ENCODE measurements around the gene RELT. TPM values are rescaled to one million over a fixed set of nuclear protein-coding genes. Genes with fewer than 3 reads are reported as not detected.
A peak's percentile ranks its signal among the peaks of the same experiment; 100 is the strongest.

The RELT gene
- total RNA-seq, 1 donor from 2014 or later: 2.0 TPM

- DNase-seq (ENCODE audit: low spot score in 2 of 2) (no peak), FAIRE-seq (no peak)
Observed at GRCh38 chr11:73401924-73402833, 26.0 kb downstream of the RELT start.

DNA sequence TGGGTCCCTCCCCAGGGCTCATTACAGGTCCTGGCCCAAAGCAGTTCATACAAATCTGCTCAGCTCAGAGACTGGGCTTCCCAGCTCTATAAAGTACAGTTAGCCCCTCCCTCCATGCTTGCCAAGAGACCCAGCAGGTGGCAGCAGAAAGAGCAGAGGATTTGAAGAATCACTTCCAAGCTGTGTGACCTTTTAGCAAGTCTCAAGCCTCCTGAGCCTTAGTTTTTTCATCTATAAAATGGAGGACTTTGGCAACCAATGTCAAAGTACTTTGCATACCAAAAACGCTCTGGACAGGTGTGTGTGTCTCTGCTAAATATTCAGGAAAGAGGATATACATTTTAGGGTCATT is 26.6 kb downstream of the RELT start:
- DNase-seq (ENCODE audit: low spot score in 2 of 2) (no peak), FAIRE-seq (no peak)

- DNase-seq (ENCODE audit: low spot score in 2 of 2): no peak
- FAIRE-seq: no peak
Observed at GRCh38 chr11:73403541-73403940, 27.3 kb downstream of the RELT start.

DNA sequence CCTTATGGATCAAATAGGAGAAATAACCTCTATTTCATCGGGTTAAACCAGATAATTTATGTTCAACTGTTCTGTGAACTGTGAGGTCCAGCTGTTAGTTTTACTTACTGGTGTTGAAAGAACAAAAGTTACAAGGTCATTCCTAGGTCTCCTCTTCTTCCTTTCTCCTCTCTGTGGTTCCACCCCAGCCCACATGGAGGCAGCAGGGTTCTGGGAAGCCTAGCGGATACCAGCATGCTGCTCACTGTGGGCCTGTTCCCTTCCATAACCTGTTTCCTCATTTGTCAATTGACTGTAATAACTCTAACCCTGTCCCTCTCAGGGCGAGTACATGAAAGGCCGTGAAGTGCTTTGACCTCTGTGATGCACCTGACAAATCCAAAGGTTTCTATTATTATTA is 27.8 kb downstream of the RELT start:
- DNase-seq (ENCODE audit: low spot score in 2 of 2): peak; percentile 62 to 77
- no peak for FAIRE-seq

DNA sequence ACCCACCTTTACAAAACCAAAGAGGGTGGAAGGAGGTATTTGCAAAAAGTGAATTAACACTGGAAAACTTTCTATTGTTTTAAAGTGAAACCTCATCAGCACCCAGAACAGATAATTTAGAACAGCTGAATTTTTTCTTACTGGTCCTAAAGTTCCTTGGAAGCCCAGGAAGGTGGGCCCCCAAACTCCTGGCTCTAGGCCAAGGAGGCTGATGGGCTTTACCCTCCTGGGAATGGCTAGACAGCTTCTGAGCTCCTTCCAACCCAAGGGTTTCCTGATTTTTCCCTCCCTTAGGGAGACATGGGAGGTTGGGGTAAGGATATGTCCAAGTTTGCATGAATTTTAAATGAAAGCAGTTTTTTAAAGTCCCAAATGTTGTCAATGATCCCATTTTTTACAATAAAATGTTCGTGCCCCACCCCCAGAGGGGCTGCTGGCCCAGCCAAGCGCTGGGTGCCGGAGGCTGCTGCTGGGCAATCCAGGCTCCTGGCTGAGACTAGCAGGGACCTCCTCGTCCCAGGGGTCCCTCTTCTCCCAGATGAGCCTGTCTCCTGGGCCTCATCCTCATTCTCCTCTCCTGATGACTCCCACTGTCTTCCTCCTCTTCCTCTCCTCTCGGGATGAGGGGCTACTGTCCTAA is 28.4 kb downstream of the RELT start:
- FAIRE-seq (no peak), DNase-seq (ENCODE audit: low spot score in 2 of 2) (no peak)

DNA sequence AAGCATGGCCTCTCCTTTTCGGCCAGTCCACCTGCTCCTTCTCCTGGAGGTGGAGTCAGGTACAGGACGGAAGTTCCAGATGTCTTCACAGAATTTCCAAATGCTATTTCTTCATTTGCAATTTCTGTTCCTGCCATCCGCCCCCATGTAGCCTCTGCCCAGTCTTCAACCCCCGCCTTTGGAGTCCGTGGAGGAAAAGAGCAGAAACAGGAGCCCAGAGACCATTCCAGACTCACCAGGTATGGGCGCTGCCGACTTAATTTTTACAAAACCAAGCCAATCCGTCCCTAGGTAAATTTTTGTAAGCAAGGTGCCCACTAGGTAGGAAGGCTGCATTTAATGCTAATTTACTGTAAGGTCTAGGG is 28.9 kb downstream of the RELT start:
- DNase-seq (ENCODE audit: low spot score in 2 of 2) (no peak), FAIRE-seq (no peak)

DNA sequence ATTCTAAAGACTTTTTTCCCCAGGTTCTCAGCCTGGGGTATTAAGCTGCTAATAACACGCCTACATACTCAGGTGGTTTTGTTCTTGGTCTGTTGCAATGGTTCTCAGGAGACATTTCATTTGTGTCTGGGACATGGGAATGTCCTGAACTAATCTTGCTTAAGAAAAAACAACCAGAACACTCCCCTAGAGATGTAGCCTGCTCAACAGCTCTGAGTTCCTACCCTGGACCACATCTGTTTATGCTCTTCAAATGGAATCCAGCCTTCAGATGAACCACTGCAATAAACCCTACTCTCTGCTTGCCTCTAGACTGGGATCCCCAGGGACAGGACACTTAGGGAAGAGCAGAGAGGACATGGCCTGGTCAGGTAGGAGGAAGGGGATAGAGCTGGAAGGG is 29.9 kb downstream of the RELT start:
- no peak for FAIRE-seq
- DNase-seq (ENCODE audit: low spot score in 2 of 2): no peak

DNA sequence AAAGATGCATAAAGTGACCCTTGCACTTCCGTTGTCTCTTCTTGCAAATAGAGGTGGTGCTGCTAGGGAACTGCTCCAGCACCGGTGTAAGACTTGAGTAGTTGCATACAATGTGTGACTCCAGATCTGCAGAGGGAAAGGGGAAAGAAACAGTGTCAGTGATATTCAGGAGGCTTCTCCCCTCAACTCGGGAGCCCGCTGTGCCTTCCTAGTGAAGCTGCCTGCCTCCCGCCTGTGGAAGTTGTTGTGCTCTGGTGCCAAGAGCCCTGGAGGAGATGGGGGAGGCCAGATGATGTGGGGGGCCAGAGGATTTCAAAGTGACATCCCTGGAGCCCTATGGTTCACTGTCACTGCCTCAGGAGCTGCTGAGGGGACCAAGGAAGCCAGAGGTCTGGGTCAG is 30.4 kb downstream of the RELT start:
- no peak for FAIRE-seq
- DNase-seq (ENCODE audit: low spot score in 2 of 2): no peak

DNA sequence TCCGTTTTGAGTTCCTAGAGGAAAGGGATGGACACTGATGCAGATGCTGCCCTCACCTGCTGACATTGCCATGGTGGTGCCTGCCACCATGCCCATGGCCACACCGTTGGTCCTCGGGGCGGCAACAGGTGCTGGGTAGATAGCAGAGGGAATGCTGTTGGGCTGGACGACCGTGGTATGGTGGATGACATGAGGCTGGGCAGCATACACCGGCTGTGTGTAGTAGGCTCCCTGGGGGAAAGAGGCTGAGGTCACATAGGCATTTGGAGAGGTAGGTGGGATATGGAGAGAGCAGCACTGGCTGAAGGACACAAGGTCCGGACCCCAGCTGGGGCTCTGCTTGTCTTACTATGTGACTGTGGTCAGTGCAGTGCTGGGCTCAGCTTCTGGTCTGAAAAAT is 33.2 kb downstream of the RELT start:
- FAIRE-seq: no peak

DNA sequence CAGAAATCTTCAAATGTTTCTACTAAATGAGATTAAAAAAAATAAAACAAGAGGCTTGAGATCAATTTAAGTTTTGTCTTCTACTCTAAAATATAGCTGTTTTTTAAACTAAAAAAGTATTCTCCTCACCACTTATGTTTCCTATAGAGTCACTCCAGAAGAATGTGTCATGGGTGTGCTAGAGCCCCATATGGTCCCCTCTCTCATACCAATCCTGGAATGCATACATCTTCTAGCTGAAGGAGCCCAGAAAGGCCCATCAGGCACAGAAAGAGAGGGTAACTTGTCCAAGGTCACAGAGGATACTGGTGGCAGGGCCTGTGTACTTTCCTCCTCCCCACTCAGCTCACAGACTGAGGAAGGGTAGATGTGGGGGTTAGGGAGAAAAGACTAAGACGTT is 34.4 kb downstream of the RELT start:
- DNase-seq (ENCODE audit: low spot score in 2 of 2) (no peak), FAIRE-seq (no peak)

More for the DNA sequence above, 33.2 kb downstream of the RELT start:
- no peak for DNase-seq (ENCODE audit: low spot score in 2 of 2)

DNA sequence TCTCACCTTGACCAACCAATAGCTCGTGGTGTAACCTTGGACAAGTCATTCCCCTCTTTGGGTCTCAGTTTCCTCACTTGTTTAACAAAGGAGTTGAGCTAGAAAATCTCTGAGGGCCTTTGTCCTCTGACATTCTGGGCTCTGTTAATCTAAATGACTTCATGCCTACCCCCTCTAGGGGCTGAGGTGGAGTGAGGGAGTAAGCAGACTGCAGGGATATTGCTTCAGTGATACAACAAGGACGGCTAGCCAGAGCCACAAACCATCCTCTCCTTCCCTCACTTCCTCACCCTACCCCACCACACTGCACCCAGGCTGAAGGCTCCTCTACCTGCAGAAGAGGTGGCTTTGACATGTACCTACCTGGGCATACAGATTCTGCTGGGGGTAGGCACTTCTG is 34.8 kb downstream of the RELT start:
- FAIRE-seq (no peak), DNase-seq (ENCODE audit: low spot score in 2 of 2) (no peak)

DNA sequence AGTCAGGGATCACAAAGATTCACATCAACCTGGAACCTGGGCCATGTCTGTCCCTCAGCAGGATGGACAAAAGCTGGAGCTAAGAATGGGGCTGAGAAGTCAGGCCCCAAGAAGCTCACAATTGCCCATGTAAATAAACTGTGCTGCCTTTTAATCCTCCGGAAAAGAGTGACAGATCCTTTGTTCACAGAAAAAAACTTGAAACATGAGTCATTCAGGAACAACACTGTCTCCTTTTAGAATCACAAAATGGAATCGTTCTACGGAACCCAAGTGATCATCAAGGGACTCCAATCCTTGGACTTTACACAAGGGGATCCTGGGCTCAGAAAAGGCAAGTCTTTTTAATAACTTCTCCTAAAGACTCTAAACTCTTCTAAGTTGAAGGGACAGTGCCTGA is 36.1 kb downstream of the RELT start:
- DNase-seq (ENCODE audit: low spot score in 2 of 2): no peak
- FAIRE-seq: no peak

- DNase-seq (ENCODE audit: low spot score in 2 of 2): no peak
- FAIRE-seq: no peak
Observed at GRCh38 chr11:73413256-73413655, 37.1 kb downstream of the RELT start.

- DNase-seq (ENCODE audit: low spot score in 2 of 2) (no peak), FAIRE-seq (no peak)
Observed at GRCh38 chr11:73414977-73415651, 38.9 kb downstream of the RELT start.

DNA sequence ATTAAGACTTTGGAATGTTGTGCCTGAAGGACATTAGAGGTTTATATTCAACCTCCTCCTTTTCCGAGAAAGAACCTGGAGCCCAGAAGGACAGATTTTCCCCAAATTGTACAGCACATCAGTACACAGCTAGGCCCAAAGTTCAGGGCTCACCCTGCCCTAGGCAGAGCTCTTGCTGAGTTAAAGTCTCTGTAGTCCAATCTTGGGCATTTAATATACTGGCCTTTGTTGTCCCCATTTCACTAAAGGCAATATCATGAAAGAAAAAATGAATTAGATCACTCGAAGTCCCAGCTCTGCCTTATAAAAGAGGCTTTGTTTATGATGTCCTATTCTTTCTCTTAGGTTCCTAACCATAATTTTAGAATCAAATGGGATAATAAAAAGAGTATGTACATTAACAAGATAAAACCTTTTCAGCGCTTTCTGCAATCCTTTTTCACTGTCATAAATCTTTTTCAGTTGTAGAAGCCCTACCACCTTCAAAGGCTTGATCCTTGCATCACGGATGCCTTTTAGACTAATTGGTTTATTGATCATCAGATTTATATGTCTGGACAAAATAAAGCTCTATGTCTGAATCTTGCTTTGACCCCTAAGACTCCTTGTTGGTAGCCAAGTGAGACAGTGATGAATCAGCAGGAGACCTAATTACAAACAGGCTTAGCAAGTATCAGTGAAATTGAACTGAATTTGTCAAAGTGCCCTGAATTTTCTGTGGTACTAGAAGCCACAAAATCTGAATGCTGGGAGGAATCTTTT is 39.8 kb downstream of the RELT start:
- DNase-seq (ENCODE audit: low spot score in 2 of 2) (no peak), FAIRE-seq (no peak)

GRCh38 chr11:73416786-73417185 is 40.6 kb downstream of the RELT start:
- no peak for FAIRE-seq
- DNase-seq (ENCODE audit: low spot score in 2 of 2): no peak

GRCh38 chr11:73420136-73420535 is 43.9 kb downstream of the RELT start:
- FAIRE-seq: no peak
- DNase-seq (ENCODE audit: low spot score in 2 of 2): no peak

GRCh38 chr11:73422886-73423285 is 46.7 kb downstream of the RELT start:
- FAIRE-seq (no peak), DNase-seq (ENCODE audit: low spot score in 2 of 2) (no peak)

- FAIRE-seq (no peak), DNase-seq (ENCODE audit: low spot score in 2 of 2) (no peak)
Observed at GRCh38 chr11:73423506-73423905, 47.3 kb downstream of the RELT start.

DNA sequence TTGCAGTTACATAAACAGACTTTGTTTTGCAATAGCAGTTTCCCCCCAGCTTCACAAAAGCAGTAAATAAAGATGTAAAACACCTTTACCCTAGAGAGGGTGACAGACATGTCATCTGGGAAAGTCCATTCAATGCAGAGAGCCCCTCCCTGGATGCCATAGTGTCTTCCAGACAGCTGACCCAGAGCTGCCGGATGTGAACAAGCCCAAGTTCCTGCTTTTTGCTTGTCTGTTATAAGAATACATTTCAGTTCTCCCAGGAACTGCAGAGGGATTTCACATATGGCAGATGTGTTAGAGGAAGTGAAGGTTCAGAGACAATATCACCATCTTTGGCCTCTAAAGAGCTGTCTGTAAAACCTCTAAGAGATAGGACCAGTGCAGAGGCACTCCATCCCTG is 48.9 kb downstream of the RELT start:
- no peak for FAIRE-seq

More for the DNA sequence above, 48.9 kb downstream of the RELT start:
- no peak for DNase-seq (ENCODE audit: low spot score in 2 of 2)

Data from frontal cortex (tissue), 4 donors.